GM18873 (cell line): Measurements from ENCODE around the gene ZEB1.
"Not testable (repeated sequence)": the region's sequence is repeated elsewhere in the genome, so short reads cannot be mapped to it uniquely, and the experiment has no call there.

Experiments used
- ATAC-seq: cut with Tn5 transposase; IDR thresholded peaks from one replicate; pipeline ENCODE4 v1.9.1; 2021; ENCODE audit warnings: mild to moderate bottlenecking, moderate library complexity, moderate number of reproducible peaks; ENCODE audit not compliant: unreplicated experiment, low FRiP score

The ZEB1 gene

DNA sequence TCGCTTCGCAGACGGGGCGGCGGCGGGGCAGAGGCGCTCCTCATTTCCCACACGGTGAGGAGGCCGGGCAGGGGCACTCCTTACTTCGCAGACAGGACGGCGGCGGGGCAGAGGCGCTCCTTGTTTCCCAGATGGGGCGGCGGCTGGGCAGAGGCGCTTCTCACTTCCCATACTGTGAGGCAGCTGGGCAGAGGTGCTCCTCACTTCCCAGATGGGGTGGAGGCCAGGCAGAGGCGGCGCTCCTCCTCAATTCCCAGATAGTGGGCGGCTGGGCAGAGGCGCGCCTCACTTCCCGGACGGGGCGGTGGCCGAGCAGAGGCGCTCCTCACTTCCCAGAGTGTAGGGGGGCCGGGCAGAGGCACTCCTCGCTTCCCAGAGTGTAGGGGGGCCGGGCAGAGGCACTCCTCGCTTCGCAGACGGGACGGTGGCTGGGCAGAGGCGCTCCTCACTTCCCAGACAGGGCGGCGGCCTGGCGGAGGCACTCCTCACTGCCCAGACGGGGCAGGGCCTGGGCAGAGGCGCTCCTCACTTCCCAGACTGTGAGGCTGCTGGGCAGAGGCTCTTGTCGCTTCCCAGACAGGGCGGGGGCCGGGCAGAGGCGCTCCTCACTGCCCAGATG is 43.1 kb downstream of the ZEB1 start:
- no peak for ATAC-seq

DNA sequence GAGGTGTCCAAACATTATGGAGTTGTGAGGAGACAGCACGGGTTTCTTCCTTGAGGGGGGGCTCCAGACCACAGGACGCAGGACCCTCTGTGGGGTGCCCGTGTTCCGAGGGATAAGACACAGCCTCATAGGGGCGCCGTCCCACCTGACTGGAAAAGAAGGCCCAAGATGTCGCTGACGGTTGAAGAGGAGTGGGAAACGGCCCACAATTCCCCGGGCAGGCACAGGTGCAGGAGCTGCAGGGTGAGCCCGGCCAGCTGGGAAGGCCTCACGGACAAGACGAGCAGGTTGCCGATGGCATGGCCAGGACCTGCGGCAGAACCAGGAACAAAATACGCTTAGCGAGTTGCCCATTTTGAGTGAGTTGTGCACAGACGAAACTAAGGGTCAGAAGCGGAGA is 44.7 kb downstream of the ZEB1 start:
- ATAC-seq, result not testable (repeated sequence)

DNA sequence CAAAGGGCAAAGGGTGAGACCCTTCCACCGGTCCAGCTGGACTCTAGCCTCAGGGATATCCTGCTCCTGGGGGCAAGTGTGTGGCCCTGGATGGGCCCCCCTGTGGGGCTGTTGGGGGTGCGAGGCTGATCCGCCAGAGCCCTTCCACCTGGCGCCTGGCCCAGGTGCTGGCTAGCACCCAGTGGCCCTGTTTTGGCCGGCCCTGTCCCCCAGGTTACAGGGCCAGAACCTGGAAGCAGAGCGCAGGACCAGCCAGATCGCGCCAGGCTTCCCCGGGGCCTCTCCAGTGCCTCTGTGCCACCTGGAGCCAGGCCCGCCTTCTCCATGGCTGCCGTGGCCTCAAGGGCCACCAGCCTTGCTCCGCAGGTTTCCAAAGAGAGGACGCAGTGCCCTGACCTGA is 45.2 kb downstream of the ZEB1 start:
- not testable (repeated sequence) for ATAC-seq

DNA sequence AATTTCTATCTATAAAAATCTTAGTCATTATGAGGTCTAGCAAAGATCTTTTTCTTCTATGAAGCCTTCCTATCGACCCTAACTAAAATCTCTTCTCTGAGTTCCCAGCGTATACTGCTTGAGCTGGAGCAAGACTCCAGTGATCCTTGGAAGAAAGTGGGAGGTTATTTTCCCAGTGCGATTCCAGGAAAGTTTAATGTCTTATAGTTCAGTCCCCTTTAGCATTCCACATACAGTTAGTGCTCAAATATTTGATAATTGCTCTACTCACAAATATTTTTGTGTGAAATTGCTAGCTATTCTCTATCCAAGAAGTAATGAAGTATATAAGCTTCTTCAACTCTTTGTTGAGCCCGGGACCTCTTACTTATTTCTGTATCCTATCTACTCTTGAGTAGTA is 47.7 kb downstream of the ZEB1 start:
- ATAC-seq, result no peak

DNA sequence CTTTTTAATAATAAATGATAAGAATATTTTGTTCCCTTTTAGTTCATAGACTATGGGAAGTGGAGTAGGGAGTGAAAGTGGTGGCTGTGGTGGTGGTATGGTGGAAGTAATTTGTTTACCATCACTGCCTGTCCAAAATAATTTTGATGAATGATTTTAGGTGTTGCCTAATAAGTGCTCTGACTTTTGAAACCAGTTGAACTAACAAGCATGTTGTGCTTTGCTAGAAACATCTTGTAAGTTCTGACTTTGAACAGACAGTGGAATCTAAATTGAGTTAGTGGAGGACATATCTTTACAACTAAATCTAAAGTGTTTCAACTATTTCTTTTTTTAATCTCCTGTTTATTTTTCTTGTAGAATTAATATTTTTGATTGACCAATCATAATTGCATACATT is 49.7 kb downstream of the ZEB1 start:
- no peak for ATAC-seq

DNA sequence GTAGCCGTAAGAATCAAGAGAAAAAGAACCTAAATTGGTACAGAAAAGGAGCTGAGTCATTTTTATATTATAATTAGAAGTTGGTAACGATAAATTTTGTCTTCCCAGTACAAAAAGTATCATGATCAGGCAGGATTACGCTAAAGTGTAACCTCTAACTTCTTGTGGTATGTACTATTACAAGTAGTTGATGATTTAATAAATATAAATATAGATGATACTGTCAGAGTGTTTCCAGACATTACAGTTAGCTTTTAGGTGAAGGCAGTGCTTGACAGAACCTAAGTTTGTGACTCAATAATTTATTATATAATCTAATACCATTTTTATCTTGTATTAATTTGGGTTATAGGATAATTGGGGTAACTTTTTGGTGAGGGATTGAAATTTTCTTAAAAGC is 53.4 kb downstream of the ZEB1 start:
- ATAC-seq, result no peak

DNA sequence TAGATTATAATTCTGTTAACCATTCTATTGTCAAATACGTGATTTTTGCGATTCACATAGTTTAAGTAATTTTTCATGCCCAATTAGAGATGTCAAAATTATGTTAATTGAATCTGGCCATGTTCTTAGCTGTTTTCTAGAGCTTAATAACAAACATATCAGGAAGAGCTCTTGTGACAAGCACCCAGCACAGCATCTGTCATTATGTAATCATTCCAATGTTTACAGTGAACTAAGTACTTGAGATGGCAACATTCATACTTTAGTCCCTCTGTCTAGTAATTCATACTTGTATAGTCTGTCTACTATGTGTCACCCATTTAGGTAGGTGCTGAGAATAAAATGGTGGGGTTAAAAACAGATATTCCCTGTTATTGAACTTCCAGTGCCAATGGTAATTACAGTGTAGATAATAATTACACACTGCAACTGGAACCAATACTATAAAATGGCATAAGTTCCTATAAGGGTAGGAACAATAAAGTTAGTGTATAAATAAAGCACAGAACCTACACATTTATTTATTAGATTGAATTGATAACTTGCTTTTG is 55.2 kb downstream of the ZEB1 start:
- ATAC-seq, result no peak

DNA sequence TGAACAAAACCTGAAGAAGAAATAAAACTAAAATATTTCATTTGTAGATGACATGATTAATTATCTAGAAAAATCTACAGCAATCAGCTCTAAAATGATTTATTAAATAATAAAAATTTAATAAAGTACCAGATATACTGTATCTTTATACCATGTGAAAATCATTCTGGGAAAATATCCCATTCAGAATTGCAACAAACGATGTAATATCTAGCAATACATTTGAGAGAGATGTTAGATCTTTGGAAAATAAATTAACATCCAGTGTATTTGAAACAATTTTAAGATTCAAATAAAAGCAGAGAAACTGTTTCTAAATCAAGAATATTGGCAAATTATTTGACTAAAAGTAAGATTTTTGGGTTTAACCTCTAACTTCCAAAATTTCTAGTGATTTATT is 62.2 kb downstream of the ZEB1 start:
- no peak for ATAC-seq

DNA sequence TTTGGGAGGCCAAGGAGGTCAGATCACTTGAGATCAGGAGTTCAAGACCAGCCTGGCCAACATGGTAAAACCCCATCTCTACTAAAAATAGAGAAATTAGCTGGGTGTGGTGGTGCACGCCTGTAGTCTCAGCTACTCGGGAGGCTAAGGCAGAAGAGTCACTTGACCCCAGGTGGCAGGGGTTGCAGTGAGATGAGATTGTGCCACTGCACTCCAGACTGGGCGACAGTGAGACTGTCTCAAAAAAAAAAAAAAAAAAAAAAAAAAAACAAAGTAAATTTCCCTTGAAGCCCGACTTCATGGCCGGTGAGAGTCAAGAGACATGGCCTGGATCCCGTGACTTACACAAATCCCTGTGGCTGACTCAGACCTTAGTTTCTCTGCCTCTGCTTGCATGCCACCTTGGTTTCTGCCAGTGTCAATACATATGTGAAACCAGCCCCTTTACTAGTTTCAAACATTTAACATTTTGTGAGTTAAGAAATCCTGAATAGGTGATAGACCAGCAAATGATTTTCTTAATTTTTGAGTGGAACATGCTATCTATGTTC is 62.8 kb downstream of the ZEB1 start:
- no peak for ATAC-seq

DNA sequence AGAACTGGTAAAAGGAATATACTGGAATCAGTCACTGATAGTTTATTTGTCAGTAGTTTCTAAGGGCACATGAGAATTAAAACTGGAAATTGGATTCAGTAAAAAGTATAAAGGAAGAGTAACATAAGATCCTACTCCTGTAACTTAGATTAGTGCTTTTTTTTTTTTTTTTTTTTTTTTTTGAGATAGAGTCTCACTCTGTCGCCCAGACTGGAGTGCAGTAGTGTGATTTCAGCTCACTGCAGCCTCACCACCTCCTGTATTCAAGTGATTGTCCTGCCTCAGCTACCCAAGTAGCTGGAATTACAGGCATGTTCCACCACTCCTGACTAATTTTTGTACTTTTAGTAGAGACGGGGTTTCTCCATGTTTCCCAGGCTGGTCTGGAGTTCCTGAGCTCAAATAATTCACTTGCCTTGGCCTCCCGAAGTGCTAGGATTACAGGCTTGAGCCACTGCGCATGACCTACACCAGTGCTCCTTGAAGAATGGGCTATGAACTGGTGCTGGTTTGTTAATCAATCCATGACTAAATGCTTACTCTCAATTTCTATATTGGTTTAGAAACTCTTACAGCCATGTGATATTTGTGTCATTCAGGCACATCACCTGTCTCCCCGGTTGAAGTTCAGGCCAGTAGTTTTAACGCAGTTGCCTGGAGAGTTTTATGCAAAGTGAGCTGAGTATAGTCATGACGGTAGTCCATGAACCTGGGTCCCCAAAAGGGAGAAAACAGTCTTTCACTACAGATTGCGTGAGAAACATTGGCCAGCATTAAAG is 65.0 kb downstream of the ZEB1 start:
- ATAC-seq, result peak; percentile 93

DNA sequence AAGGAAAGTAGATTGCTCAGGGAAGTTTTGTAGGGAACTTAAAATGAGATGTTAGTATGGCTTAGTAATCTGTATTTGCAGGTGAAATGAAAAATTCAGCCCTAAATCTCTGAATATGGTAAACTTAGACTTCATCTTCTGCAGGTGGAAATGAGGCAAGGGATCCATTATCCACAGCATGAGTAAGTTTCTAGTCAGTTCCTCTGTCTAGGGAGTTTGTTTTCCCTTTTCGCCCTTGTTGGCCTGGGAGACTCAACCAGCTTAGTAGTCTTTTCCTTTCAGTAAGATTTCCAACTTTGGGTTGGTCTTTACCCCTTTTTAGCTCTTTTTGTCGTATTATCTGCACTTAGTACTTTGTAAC is 65.6 kb downstream of the ZEB1 start:
- ATAC-seq, result no peak

DNA sequence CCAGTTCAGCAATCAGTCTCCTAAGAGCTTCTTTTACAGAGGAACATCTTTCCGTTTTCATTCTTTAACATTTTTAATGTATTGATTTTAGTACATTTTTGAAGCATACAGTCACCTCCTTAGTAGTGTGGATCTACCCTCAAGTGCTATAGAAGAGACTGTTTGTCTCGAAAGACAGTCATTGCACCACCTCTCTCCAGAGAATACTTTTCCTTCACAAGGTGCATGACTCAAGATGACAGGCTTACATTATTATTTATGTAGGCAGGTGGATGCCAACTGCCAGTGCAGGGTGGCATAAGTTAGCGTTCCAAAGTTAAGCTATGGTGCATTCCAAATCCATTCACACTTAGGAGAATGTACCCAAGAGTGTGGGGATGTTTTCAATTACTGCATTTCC is 71.8 kb downstream of the ZEB1 start:
- no peak for ATAC-seq

DNA sequence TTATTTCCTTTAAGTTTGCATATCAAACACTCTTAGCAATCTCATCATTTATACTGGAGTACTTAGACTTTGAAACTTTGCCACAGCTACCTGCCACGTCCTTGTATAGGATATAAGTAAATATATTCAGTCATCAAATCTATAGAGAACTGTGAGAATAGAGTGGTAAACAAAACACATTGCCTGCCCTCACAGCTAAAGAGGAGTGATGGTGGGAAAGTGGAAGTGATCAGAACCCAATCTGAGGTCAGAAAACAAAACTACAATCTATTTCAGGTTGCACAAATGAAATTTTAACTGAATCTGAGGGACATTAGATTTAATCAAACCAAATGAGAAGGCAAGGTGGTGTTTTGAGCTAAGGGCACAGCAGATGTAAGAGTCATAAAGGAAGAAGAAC is 74.8 kb downstream of the ZEB1 start:
- ATAC-seq, result no peak

DNA sequence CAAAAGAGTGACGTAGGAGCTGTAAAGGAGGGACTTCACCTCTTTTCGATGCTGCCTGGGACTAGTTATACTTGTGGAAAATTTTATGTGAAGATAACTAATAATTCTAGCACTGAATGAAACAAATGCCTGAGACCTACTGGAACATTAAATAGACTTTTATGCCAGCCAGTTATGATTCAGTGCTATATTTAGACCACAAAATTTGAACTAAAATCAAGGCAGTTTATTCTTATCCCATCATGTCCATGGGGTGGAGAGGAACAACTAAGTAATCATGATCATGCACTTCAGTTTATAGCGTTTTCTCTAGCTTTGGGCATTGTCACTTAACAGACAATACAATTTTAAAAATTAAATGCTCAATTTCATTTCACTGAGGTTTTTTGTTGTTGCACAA is 76.7 kb downstream of the ZEB1 start:
- no peak for ATAC-seq

DNA sequence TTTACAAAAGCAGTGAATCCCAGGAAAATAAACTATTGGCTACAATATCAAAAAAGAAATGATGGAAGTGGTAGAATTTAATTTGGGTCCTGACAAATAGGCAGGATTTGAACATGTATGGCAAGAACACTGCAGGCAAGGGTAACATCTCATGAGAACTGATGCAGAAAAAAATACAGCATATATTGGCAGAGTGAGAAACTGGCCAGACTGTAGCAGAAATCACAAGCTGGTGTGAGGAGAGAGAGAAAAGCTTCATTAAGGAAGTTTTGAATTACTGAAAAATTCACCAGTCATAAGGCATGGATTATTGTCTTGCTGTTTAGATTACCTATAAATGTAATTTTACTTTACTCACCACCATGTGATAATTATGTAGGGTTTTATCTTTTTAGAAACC is 77.4 kb downstream of the ZEB1 start:
- ATAC-seq, result no peak

DNA sequence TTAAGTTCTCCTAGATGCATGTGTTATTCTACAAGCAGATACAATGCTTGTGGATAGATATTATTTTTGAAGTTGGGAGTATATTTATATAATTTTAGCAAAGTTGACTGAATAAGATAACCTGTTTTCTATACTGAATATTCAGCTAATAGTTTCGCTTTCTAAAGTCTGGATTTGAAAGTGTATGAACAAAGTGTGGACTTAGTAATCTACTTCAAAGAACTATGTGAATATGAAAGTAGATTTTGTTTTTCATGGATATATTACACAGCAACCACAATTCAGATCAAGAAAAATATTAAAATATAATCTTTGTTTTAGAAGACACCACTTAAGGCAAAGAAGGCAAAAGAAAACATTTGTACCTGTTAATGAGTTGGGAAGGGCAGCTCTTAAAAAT is 78.8 kb downstream of the ZEB1 start:
- no peak for ATAC-seq

DNA sequence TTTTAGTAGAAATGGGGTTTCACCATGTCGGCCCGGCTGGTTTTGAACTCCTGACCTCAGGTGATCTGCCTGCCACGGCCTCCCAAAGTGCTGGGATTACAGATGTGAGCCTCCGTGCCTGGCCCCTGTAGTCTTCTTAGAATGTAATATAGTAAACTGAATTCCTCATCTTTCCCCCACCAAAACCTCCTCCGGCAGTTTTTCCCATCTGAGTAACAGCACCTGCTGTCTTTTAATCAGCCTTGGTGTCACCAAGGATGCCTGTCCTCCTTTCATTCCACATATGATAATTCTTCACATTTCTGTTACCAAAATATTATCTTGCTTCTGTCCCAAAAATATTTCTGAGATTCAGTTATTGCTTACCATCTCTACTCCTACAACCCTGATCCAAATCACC is 80.2 kb downstream of the ZEB1 start:
- ATAC-seq, result no peak

DNA sequence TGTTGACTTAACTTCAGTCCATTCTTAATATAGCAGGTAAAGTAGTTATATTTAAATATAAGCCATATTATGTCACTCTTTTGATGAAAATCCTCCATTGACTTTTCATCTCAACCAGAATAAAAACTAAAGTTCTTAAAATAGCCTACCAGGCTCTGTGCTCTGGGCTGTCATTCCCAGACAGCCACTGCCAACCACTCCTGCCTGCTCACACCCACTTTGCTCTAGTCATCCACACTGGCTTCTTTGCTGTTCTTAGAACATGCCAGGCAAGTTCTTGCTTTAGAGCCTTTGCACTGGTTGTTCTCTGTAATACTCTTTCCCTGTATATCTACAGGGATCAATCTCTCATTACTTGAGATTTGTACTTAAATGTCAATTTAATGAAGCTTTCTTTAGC is 80.6 kb downstream of the ZEB1 start:
- ATAC-seq, result no peak

DNA sequence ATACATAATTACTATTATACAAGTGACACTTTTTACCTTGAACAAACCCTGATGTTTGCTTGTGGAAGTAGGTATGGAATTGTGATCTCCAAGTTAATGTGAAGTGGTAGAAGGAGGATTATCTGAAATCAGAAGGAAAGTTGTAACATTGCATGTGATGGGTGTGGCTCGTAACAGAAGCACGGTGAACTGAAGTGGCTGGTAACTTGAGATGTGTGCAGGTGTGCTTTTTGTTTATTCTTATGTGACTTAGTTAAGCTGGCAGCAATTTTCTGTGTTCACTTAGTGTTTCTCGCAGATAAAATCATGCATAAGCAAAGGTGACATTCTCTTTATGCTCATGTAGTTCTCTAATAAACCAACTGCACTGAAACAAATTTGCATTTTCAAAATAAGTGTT is 82.3 kb downstream of the ZEB1 start:
- no peak for ATAC-seq

DNA sequence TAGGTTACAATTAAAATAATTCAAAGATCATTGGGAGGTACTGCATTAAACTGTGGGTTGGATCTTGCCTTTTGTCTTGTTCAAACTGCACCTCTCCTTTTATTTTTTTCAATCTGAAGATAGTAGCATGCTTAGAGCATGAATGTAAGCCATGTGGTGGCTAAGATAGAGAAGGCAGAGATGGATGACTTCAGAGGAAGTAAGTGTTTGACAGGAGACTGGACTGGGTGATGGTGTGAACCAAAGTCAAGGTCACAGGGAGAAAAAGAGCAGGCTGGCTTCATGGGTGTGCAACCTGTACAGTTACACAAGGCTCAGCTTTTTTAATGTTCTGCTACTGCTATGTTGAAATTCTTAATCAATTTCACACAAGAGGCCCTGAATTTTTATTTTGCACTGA is 85.6 kb downstream of the ZEB1 start:
- ATAC-seq, result no peak

DNA sequence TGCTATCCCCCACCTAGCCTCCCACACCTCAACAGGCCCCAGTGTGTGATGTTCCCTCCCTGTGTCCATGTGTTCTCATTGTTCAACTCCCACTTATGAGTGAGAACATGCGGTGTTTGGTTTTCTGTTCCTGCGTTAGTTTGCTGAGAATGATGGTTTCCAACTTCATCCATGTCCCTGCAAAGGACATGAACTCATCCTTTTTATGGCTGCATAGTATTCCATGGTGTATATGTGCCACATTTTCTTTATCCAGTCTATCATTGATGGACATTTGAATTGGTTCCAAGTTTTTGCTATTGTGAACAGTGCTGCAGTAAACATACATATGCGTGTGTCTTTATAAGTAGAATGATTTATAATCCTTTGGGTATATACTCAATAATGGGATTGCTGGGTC is 86.8 kb downstream of the ZEB1 start:
- ATAC-seq, result not testable (repeated sequence)

DNA sequence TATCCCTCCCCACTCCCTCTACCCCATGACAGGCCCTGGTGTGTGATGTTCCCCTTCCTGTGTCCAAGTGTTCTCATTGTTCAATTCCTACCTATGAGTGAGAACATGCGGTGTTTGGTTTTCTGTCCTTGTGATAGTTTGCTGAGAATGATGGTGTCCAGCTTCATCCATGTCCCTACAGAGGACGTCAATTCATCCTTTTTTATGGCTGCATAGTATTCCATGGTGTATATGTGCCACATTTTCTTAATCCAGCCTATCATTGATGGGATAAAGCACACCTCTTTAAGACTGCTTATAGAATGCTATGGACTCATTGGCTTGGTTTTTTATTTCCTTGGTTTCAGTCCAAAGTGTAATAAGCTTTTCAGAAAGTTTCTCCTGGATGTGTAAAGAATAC is 93.4 kb downstream of the ZEB1 start:
- ATAC-seq, result not testable (repeated sequence)
